ENCODE measurements around the gene ARPP21. TPM values are rescaled to one million over a fixed set of nuclear protein-coding genes. Genes with fewer than 3 reads are reported as not detected.
"Not testable (repeated sequence)": the region's sequence is repeated elsewhere in the genome, so short reads cannot be mapped to it uniquely, and the experiment has no call there.

ARPP21 gene
- 656 TPM for total RNA-seq

DNA sequence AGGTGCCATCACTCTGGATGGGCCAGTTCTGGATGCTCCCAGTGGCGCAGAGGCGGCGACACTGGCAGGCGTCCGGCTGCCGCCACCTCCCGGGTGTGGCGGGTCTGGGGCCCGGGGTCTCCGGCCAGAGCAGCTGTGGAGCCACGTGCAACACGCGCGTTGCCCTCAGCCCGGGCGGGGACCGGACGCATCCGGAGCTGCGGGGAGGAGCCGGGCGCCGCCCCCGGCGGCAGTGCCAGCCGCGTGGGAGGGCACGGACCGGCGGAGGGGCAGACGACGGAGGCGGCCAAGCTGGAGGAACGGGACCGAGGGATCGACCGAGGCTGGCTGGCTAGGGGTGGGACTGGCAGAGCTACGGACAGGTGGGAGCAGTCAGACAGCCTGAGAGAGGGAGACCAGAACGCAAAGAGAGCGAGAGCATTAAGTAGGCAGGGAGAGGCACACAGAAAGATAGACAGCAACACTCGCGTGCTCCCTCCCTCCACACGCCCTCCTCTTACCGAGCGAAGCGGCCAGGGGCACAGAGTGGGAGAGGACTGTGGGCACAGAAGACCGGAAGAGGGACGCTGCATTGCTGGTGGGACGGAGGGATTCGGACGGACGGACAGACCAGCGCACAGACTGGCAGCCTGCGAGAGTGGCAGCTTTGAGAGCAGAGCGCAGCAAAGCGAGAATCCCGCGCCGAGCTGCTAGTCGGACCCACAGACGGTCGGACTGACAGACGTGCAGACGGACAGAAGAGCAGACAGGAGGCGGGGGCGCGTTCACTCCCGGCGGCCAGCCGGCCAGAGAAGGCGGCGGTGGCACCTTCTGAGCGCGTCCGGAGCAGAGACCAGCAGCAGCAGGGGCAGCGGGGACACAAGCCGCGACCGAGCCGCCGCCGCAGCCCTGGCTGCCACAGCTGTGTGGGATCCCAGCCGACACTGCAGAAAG is at the start of gene ARPP21:
TSS of gene ARPP21 (plus strand) at position 272 of the 933 bp plus-strand sequence. CDS start 42,227 bp downstream, outside the sequence.
- DNase-seq: peak; percentile 71

DNA sequence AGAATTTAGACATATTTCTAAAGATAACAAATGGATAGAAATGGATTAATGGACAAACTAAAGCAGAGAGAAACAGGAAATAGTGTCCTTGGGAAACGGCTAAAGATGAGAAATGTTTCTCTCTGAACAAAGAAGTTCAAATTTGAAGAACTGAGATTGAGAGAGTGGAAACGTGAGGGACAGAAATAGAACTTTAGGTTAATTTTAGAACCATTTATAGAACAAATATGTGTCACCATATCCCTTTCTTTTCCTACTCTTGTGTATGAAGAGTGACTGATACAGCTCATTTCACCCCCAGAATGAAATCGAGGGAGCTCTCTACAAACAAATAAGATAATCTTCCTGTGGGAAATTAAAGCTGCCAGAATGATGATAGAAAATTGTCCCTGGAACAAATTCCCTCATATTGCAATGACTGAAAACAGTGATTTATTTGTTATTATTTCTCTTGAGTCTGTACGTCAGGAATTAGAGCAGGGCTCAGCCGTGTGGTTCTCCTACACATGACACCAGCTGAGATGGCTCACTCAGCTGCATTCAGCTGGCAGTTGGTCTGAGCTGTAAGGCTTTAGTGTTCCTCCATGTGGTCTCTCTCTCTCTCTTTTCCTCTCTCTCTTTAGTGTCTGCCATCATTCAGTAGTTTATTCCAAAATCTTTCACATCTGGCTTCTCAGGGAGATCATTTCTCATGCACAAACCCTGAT is 46.6 kb upstream of the ARPP21 start:
- no peak for DNase-seq

DNA sequence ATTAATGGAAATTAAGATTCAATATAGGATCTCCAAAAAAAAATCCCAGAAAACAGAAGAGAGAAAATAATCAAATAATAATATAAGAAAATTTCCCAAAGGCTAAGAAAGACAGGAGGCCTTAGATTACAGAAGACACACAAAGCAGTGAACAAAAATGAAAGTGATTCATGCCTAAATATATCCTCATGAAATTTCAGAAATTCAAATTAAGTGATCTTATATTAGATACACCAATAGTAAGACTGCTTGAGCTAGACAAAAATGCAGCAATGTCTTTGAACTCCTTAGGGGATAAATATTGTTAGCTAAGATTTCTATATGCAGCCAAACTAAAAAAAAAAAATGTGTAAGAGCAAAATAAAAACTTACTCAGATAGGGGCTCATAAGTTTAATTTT is 44.6 kb upstream of the ARPP21 start:
- DNase-seq: no peak

DNA sequence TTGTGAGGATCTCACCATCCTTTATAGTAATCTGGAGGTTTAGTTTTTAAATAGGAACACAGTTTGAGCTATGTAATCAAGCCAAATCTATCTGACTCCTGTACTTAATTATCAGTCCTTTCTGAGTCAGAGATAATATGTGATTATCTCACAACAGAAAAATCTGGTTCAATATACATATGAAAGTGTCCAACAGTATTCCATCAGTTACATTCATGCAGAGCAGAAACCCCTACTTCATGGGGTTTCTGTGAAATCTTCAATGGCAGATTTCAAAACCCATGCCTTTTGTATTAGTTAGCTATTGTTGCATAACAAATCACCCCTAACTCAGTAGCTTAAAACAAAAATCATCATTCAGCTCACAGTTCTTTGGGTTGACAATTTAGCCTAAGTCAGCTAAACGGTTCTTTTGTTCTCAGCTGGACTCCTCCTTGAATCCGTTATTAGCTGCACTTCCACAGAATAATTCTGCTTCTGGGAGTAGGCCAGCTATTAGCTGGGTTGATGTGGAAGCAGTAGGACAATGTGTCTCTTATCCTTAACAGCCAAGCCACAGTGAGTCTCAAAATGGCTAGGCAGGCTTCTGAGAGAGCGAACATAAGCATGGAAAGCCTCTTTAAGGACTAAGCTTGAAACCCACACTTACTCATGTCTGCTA is 42.9 kb upstream of the ARPP21 start:
- peak; percentile 10 for DNase-seq

DNA sequence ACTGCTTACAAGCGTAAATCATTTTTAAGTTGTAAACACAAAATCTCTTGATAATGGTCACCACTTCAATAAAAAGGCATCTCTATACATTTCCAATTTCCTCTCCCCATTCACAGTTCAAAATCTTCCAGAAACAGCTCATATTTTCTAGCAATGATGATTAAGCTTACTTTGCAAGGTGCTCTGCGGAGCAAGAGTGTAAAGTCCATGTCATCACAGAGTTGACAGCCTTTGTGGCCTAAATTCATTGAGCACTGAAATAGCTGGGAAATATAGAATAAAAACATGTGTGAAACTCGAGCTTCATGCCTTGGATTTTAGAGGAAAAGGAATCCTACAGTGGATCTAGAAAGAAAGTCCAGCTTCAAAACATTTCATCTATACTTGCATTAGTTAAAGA is 41.8 kb upstream of the ARPP21 start:
- DNase-seq: no peak

DNA sequence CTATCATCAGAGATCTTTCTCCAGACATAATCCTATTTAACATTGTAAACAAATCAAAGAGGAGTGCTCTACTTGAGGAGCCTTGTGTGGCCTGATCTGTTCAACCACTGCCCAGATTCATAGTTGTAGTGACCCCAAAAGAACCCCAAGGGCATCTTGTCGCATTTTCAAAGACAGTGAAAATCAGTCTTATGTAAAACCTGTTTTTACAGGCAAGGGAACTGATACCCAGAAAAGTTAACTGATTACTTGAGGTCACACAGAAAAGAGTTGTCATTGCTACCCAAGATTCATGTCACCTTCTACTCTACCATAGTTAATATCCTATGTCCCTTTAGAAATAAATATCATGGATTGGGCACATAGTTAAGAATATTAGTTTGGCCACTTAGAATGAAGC is 40.5 kb upstream of the ARPP21 start:
- no peak for DNase-seq

DNA sequence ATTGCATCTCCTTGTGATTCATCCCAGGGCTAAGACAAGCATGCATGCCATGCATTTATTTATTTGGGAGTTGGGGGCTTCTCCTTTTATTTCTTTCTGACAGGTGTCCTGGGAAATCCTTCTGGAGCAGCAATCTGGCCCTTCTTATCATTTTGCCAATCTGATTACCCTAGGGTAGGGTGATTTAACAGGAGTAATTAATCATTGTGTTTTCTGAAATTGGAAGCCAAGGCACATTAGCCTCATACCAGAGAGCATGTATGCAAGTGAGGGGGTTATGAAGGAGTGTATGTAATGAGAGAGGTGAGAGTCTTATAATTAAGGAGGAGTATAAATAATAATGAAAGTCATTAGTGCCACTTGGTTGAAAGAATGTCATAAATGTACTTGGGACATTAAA is 37.4 kb upstream of the ARPP21 start:
- DNase-seq: no peak

DNA sequence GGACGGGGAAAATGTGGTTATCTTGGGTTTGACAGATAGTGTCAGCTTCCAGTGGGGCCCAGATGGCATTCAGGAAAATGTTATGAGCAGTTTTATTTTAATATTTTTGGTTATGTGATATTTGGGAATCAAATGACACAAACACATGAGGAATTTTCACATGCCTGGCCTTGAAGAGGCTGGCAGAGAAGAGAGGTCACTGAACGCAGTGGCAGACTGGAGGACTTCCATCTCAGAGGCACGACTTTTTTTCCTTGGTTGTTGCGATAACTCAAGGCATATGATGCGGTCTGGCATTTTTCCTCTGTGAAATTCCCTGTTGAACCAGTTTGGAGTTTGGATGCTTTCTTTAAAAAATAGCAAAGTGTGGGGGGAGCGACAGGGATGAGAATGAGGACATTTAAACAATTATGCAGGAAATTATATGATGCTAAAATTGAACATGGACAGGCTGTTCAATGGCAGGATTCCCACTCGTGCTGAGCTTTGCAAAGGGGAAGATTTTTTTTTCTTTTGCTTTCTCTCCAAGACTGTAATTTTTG is 36.9 kb upstream of the ARPP21 start:
- DNase-seq: peak; percentile 24

DNA sequence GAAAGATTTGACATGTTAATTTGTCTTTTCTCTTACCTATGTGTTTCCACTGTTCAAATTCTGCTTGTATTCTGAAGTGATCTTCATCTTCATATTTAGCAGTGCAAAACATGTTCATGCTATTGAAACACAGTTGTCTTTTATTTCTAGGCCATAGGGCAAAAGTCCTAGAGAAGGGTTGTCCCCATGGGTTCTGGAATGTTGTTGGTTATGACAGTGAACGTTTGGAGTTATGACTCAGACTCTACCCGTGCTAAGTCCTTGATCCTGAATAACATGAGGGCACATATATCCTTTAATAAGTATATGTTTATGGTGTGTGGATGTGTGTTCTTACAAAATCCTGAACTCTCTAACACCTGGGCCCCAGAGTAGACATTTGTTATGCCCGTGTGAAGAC is 23.0 kb upstream of the ARPP21 start:
- no peak for DNase-seq

DNA sequence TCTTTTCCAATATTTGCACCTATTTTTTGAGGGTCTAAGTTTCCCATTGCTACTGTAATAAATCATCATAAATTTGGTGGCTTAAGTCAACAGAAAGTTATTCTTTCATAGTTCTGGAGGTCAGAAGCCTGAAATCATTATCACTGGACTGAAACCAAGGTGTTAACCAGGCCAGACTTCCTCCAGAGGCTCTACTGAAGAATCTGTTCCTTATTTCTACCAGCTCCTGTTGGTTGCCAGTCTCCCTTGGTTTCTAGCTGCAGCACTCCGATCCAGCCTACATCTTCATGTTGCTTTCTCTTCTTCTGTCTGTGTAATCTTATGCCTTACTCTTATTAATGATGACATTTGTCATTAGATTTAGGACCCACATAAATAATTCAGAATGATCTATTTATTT is 22.0 kb upstream of the ARPP21 start:
- no peak for DNase-seq

DNA sequence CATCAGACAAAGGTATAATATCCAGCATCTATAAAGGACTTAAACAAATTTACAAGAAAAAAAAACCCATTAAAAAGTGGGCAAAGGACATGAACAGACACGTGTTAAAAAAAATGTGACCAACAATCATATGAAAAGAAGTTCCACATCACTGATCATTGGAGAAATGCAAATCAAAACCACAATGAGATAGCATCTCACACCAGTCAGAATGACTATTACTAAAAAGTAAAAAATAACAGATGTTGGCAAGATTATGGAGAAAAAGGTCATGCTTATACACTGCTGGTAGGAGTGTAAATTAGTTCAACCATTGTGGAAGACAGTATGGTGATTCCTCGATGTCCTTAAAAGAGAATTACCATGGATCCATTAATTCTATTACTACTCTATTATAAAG is 19.1 kb upstream of the ARPP21 start:
- not testable (repeated sequence) for DNase-seq

DNA sequence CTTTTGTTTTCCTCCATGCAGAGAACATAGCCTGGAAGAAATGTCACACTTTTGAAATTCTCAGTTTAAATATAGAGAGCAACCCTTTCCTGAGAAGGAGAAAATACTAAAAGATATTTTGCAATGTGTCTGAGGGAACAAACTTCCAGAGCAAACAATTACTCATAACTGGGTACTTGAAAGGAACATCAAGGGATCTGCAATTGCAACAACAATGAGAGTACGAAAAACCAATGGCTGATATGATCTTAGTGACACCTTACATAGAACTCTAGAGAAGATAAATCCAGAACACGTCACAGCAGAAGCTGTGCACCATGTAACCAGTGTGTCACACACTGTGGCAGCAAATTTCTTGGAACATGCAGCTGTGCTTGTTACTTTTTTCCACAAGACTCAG is 14.6 kb upstream of the ARPP21 start:
- no peak for DNase-seq

DNA sequence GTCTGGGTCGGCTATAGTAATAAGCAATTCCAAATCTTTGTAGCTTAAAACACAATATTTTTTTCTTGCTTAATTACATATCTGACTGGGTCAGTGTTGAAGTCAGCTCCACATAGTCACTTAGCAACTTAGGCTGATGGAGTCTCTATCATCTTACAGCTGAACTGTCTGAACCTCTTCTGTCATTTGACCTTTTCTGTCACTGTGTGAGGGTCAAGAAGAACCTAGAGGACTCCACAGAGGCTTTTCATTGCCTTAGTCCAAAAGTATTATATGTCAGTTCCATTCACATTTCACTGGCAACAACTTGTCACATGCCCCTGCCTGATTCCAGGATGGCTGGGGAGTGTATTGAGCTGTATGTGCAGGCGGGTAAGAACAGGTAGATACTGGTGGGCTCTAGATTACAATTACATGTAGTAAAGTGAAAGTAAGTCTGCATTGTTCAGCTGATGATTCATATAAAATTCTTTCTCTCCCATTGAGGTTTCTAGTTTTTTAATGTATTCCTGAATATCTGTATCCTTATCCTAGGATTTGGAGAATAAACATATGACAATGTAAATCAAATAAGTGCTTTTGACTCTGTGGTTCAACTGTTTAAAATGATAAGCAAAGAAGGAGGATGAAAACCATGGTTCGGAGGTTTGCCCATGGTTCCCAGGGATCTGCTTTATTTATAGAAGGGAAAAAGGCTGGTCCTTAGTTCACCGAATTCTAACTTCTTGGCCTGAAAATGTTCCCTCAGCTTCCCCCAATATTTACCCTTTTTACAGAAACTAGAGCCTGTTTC is 5.8 kb upstream of the ARPP21 start:
- DNase-seq: no peak

DNA sequence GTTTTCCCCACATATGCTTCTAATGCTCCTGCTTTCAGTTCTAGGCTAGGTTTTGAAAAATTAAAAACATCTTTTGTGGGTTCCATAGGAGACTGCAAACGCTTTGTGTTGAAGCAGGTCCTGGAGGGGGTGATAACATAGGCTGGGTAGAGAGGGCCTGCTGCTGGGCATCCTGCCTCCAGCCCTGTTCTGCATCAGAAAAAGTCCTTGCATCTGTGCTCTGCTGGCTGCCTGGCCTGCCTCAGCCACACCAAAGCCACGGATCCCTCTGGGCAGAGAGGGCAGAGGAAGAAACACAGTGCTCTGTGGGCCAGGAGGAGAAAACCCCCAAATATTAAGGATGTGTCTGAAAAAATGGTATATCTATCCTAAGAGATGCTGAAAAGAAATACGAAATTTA is 3.9 kb upstream of the ARPP21 start:
- no peak for DNase-seq

DNA sequence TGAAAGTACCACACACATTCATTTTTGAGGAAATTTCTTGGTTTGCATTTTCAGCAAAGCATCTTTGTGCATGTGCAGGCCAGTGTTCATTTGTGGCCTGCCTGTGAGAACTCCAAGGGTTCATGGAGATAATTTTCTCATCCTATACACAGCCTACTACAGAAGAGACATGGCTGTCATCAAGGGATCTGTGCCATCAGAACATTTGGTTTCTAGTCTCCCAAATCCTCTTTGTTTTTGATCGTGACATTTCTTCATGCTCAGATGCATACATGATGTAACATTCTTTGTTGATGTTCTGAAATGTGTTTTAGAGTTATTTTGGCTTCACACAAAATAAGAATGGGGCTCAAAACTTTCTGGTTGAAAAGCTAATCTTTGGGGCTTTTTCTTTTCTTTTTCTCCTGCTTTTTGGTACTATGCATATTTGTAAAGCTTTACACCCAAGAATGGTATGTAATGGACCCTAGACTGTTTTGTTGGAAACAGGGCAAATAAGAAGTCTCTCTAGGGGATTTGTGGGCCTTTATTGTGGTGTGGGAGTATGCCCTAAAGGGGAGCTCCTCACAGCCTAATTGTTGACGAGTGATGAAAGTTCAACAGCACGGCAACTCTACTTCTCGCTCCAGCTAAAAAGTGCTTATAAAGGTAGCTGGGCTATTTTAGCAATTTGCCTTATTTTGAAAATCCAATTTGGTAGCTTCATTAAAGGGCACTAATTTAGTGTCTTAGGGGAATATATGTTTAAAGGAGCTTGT is 3.2 kb upstream of the ARPP21 start:
- no peak for DNase-seq

DNA sequence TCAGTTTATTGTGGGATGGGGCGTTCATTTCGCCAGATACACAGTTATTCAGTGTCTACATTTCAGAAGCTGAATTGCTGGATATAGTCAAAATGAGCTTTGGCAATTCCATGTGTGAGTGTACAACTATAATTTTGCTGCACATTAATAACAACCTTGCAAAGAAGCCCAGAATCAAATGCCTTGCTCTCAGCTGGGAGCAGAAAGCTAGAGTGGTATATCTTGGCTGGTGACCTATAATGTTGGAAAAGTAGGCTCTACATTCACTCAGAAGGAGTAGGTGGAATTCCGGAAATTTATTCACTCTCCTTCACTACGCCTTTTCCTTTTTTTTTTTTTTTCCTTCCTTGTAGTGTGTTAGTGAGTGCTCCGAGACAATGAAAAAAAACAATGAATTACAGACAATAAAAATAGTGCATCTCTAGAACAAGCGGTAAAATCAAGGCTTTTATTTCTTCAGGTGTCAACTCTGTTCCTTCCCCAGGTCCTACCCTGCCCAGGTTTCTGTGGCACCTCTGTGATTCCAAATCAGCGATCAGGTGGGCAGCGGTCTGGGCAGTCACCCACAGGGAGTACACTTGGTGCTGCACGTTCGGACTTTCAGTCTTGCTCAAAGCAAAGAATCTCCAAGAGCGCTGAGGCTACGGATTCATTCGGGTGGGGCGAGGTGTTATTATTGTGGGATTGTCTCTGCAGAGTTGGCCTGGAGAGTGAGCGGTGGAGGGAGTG is 910 bp upstream of the ARPP21 start:
- DNase-seq: no peak

DNA sequence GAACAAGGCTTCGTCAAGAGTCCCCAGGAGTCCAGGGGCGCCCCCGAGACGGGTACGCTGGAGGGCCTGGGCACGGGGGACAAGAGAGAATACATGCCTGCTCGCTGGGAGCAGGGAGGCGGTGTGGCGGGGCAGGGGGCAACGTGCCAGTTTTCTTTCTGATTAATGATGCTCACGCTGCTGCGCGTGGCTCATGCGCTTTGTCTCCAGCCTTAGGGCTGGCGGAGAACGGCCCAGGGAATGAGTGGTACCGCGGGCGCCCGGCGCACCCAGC is 408 bp upstream of the ARPP21 start:
- DNase-seq: no peak

DNA sequence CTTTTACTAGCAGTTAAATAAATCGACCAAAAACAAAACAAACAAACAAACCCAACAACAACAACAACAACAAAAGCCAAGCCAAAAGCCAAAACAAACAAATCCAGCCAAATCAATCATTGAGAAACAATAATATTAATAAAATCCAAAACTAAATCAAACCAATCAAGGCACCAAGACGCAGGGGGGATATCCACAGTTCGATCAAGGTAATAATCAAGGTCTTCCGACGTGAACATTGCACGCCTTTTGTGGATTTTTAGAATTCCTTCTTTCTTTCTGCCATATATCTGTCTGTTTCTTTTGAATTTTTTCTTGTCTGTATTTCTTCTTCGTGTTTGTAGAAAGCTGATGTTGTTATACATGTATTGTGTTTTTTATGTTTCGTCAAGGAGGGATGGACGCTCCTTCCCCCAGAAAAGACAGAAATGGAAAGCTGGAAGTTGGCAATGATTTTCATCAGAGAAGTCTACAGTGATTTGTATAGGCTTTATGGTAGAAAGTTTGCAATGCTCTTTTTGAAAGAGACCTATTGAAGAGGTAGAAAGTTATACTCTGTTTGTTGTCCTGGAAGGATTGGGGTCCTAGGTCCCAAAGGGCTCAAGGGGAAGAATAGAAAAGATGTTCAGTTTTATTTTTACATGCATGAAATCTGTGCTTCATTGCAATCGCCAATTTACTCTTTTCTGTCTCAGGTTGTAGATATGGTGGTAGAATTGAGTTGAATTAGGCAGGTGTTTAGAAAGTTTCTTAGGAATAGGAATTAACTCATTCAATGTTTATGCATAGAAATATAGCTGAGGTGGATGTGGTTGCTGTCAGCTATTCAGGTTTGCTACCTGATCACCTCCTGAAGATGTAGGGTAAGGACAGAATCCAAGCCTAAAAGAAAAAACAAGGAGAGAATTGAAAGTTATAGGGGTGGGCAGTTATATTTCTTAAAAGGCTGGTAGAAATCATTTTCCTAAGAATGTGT is 1.2 kb downstream of the ARPP21 start:
- no peak for DNase-seq

DNA sequence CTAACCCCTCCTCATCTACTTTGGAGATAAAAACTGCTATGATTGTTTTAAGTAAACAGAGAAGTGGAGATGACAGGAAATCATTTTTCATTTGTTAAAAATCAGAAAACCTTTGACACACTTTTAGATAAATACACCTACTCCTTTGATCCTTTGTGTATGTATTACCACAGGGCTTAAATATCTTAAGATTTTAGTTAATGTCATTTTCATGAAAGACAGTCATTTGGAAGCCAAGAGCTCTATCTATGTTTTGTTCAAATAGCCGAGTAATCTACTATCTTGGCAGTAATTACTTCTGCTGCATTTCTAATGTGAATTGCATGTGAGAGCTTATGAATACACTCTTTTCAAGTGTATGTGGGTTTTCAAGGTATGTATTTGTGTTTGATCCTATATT is 2.0 kb downstream of the ARPP21 start:
- DNase-seq: no peak
